Ovary (tissue), 9 donors: ENCODE results near the gene OSBPL1A. TPM values are rescaled to one million over a fixed set of nuclear protein-coding genes. Genes with fewer than 3 reads are reported as not detected.

Experiments used
- DNase-seq, 5 donors: peaks; one replicate each; pipeline ENCODE4 v3.0.0-alpha.2; 2019 to 2020
- H3K27ac ChIP-seq, 2 donors: fragments of 200-600 bp; one replicate each; pipeline versions ENCODE4 v1.5.1 to v1.8.0; 2019 to 2022
- H3K27me3 ChIP-seq: fragments of 200-600 bp; one replicate; pipeline ENCODE4 v1.8.0; 2022
- H3K36me3 ChIP-seq: fragments of 200-600 bp; sonication (generic); one replicate; pipeline ENCODE4 v1.5.1; 2019
- H3K4me1 ChIP-seq: one replicate; pipeline ENCODE4 v1.8.1; 2013; ENCODE audit warnings: mild to moderate bottlenecking, moderate library complexity; ENCODE audit not compliant: insufficient read depth
- H3K4me3 ChIP-seq: fragments of 200-600 bp; sonication (generic); one replicate; pipeline ENCODE4 v1.5.1; 2017
- H3K9me3 ChIP-seq, 2 donors: fragments of 200-600 bp in 1 of 2; sonication (generic) in 1 of 2; one replicate each; pipeline versions ENCODE4 v1.5.1 to v1.8.1; 2013 to 2019; ENCODE audit warnings: mild to moderate bottlenecking in 1 of 2, moderate library complexity in 1 of 2
- EP300 ChIP-seq: sonication (generic); formaldehyde crosslinking; IDR thresholded peaks from one replicate; pipeline ENCODE4 v1.6.1; 2017; ENCODE audit warnings: antibody characterized with exemption
- POLR2A ChIP-seq: fragments of 450-650 bp; IDR thresholded peaks from one replicate; pipeline ENCODE4 v1.6.1; 2017; ENCODE audit warnings: antibody characterized with exemption, mild to moderate bottlenecking, moderate library complexity
- WGBS, 3 donors: extraction: QIAGEN DNeasy Blood & Tissue Kit in 1 of 3; methylation state at CpG; one replicate each; pipeline versions ENCODE4 v1.1.5 to v1.1.7; 2013 to 2017; 5-methylcytosine and 5-hydroxymethylcytosine counted together
- intact Hi-C, 4 donors: fragments of 100-400 bp; cut with DNase I; formaldehyde crosslinking; loops; one replicate each; pipeline versions ENCODE4 v1.11.0 to v1.15.1; 2022 to 2023
- polyA plus RNA-seq, 2 donors: library from polyadenylated mRNA; stranded (reverse); fragments of 200-250 nt in 1 of 2; fragments of 350-450 nt in 1 of 2; fragmentation: Illumina TruSeq in 1 of 2; extraction: RNeasy Lipid Tissue Mini Kit (QIAGEN cat#74804) in 1 of 2; gene quantifications; one replicate each; pipeline ENCODE4 v1.2.3, GENCODE V29; 2013 to 2014
- total RNA-seq, 7 donors: library from RNA; depleted of rRNA in 2 of 7; stranded (reverse); fragments of >200 nt in 2 of 7; fragmentation: NEBNext Ultra II Directional in 3 of 7; extraction: Animal tissue kit (Norgen Biotek cat#: 25700) in 3 of 7; gene quantifications; one replicate each; pipeline versions ENCODE4 v1.1.0 to v1.2.4, GENCODE V29; 2016 to 2023
- TF ChIP-seq, protein P1 (sequence below), 3 donors: fragments of 450-650 bp in 2 of 3; fragments of 200-600 bp in 1 of 3; IDR thresholded peaks; one replicate each; pipeline versions ENCODE4 v1.5.1 to v1.8.0; 2016 to 2022; ENCODE audit warnings: antibody characterized with exemption in 3 of 3, mild to moderate bottlenecking in 1 of 3
- donor health status: DM: no; HTN: no; CAD: no; lungs with moderate emphysema.
- donor health status: DM: no; HTN: no; CAD: no.
- donor health status: Bipolar disorder and iron deficiency.
- donor health status: DM: yes; HTN: yes; CAD: no.
- donor health status: DM: no; HTN: no; CAD: no.
- donor health status: DM: yes; HTN: yes; CAD: no.

Gene OSBPL1A
- total and polyA plus RNA-seq, 9 donors: 28.1 to 68.9 (median 40.2) TPM

GRCh38 chr18:24232800-24233199, 164.8 kb downstream of the OSBPL1A start:
- H3K4me3 ChIP-seq: no peak overlapping the region
- H3K27ac ChIP-seq: no peak overlapping the region
- WGBS, 3 donors: 92 to 96% (median 96%) methylated on average over 5 of the region's 5 CpGs
- no peaks in the 10 kb centered on the region for H3K27me3 ChIP-seq
- intact Hi-C loops: no loop called here
- H3K4me1 ChIP-seq: peaks cover 11% of the 10 kb centered on the region
- DNase-seq: no peak
- H3K36me3 ChIP-seq: no peaks in the 10 kb centered on the region
- H3K9me3 ChIP-seq: no peaks in the 10 kb centered on the region
- TF ChIP-seq POLR2A (no peak), EP300 (no peak)
- TF ChIP-seq, protein P1, sequence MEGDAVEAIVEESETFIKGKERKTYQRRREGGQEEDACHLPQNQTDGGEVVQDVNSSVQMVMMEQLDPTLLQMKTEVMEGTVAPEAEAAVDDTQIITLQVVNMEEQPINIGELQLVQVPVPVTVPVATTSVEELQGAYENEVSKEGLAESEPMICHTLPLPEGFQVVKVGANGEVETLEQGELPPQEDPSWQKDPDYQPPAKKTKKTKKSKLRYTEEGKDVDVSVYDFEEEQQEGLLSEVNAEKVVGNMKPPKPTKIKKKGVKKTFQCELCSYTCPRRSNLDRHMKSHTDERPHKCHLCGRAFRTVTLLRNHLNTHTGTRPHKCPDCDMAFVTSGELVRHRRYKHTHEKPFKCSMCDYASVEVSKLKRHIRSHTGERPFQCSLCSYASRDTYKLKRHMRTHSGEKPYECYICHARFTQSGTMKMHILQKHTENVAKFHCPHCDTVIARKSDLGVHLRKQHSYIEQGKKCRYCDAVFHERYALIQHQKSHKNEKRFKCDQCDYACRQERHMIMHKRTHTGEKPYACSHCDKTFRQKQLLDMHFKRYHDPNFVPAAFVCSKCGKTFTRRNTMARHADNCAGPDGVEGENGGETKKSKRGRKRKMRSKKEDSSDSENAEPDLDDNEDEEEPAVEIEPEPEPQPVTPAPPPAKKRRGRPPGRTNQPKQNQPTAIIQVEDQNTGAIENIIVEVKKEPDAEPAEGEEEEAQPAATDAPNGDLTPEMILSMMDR (IDR thresholded peaks at IDR 0.05): no peak

GRCh38 chr18:24231773-24232735, 165.6 kb downstream of the OSBPL1A start:
- intact Hi-C loops: no loop called here
- WGBS, 3 donors: 11 to 16% (median 15%) methylated on average over 8 of the region's 8 CpGs
- Histone ChIP-seq H3K27ac (peak overlapping the region in 1 of 2 donors; percentile 27), H3K4me1 (peaks cover 11% of the 10 kb centered on the region), H3K36me3 (no peaks in the 10 kb centered on the region), H3K4me3 (no peak overlapping the region), H3K27me3 (no peaks in the 10 kb centered on the region), H3K9me3 (no peaks in the 10 kb centered on the region)
- no peak for DNase-seq
- TF ChIP-seq, protein P1 (IDR thresholded peaks at IDR 0.05): no peak
- TF ChIP-seq POLR2A (no peak), EP300 (no peak)

DNA sequence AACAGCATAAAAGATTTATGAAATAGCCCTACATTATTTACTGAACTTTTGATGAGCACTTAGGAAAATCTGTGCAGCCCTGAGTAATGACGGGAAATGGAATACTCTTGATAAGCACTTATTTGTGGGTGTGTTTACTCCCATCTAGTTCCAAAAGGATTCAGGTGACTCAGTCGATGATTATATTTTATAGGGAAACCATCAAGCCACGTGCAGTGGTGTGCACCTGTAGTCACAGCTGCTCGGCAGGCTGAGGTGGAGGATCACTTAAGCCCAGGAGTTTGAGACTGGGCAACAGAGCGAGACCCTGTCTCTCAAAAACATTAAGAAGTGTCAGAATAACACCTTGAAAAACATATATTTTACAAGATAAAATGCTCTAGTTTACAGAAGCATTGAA, 166.9 kb downstream of the OSBPL1A start:
- peaks cover 11% of the 10 kb centered on the region for H3K4me1 ChIP-seq
- no peaks in the 10 kb centered on the region for H3K27me3 ChIP-seq
- no peak overlapping the region for H3K27ac ChIP-seq
- DNase-seq: no peak
- no peaks in the 10 kb centered on the region for H3K36me3 ChIP-seq
- intact Hi-C loops: no loop called here
- H3K4me3 ChIP-seq: no peak overlapping the region
- TF ChIP-seq EP300 (no peak), POLR2A (no peak)
- TF ChIP-seq, protein P1 (IDR thresholded peaks at IDR 0.05): no peak
- no peaks in the 10 kb centered on the region for H3K9me3 ChIP-seq
- 85 to 93% (median 90%) methylated on average over 5 of the region's 5 CpGs for WGBS, 3 donors

- no peaks in the 10 kb centered on the region for H3K9me3 ChIP-seq
- 95 to 97% (median 97%) methylated on average over 6 of the region's 6 CpGs for WGBS, 3 donors
- H3K27me3 ChIP-seq: no peaks in the 10 kb centered on the region
- no peak for TF ChIP-seq EP300
- no peak for TF ChIP-seq POLR2A
- TF ChIP-seq, protein P1 (IDR thresholded peaks at IDR 0.05): no peak
- no peaks in the 10 kb centered on the region for H3K36me3 ChIP-seq
- H3K4me1 ChIP-seq: peaks cover 11% of the 10 kb centered on the region
- intact Hi-C loops: no loop called here
- no peak for DNase-seq
- H3K27ac ChIP-seq: no peak overlapping the region
- H3K4me3 ChIP-seq: no peak overlapping the region
These were observed 169.0 kb downstream of the OSBPL1A start for GRCh38 chr18:24228667-24229041.
